ENCODE results near the gene THOC5.

- TF ChIP-seq CTCF (conservative IDR thresholded peaks at IDR 0.05), result no peak
- no peak for TF ChIP-seq EZH2 (IDR thresholded peaks at IDR 0.05; ENCODE audit: low read depth)
Observed at GRCh38 chr22:29464581-29464980, 89.0 kb downstream of the THOC5 start.
